CD8-positive, alpha-beta memory T cell (primary cell): Measurements from ENCODE around the gene AP3B2. TPM values are rescaled to one million over a fixed set of nuclear protein-coding genes. Genes with fewer than 3 reads are reported as not detected.

ENCODE experiments used
- CTCF ChIA-PET: fragments of 350-600 bp; sonication (Branson Sonifier 250); formaldehyde crosslinking; loops from one replicate; lab custom pipeline; 2021; ENCODE audit warnings: antibody characterized with exemption; lab: Charles Lee
- POLR2A ChIA-PET: fragments of 350-600 bp; sonication (Branson Sonifier 250); formaldehyde crosslinking; loops from one replicate; lab custom pipeline; 2021; ENCODE audit warnings: antibody characterized with exemption; lab: Charles Lee
- DNase-seq, 5 donors: peaks; one replicate each; pipeline versions ENCODE4 v3.0.0 to v3.0.0-alpha.2; 2020 to 2022; ENCODE audit warnings: mixed read lengths in 1 of 5
- H3K27ac ChIP-seq: one replicate; pipeline ENCODE4 v1.7.0; 2013; ENCODE audit warnings: low read depth, mild to moderate bottlenecking, low read length, moderate library complexity
- H3K27me3 ChIP-seq: 2 replicates; pipeline ENCODE4 v1.7.0; 2013; ENCODE audit warnings: low read length, mild to moderate bottlenecking; ENCODE audit not compliant: insufficient read depth, poor library complexity, severe bottlenecking
- H3K36me3 ChIP-seq: 2 replicates; pipeline ENCODE4 v1.7.0; 2013; ENCODE audit warnings: mild to moderate bottlenecking, low read length, moderate library complexity; ENCODE audit not compliant: insufficient read depth
- H3K4me1 ChIP-seq: 2 replicates; pipeline ENCODE4 v1.7.0; 2013; ENCODE audit warnings: mild to moderate bottlenecking, low read length, moderate library complexity; ENCODE audit not compliant: insufficient read depth
- H3K4me3 ChIP-seq: 2 replicates; pipeline ENCODE4 v1.7.0; 2013; ENCODE audit warnings: mild to moderate bottlenecking, low read length
- H3K9me3 ChIP-seq: 2 replicates; pipeline ENCODE4 v1.7.0; 2013; ENCODE audit warnings: mild to moderate bottlenecking, low read length
- H3K27ac Mint-ChIP-seq, 8 donors: one replicate each; pipeline ENCODE4 v1.8.0; 2020 to 2021; ENCODE audit warnings: mixed read lengths in 8 of 8, mild to moderate bottlenecking in 6 of 8, inconsistent platforms in 3 of 8, moderate library complexity in 3 of 8
- H3K27me3 Mint-ChIP-seq, 2 donors: one replicate each; pipeline ENCODE4 v1.8.0; 2020 to 2021; ENCODE audit warnings: mixed read lengths in 2 of 2, mild to moderate bottlenecking in 1 of 2, moderate library complexity in 1 of 2
- H3K36me3 Mint-ChIP-seq, 3 donors: one replicate each; pipeline ENCODE4 v1.8.0; 2020 to 2021; ENCODE audit warnings: mixed read lengths in 3 of 3, inconsistent platforms in 1 of 3, mild to moderate bottlenecking in 1 of 3
- H3K4me1 Mint-ChIP-seq, 3 donors: one replicate each; pipeline ENCODE4 v1.8.0; 2020 to 2021; ENCODE audit warnings: mixed read lengths in 3 of 3, inconsistent platforms in 1 of 3, mild to moderate bottlenecking in 1 of 3
- H3K4me3 Mint-ChIP-seq, 7 donors: one replicate each; pipeline ENCODE4 v1.8.0; 2020 to 2021; ENCODE audit warnings: mixed read lengths in 7 of 7, mild to moderate bottlenecking in 6 of 7, moderate library complexity in 4 of 7, inconsistent platforms in 2 of 7
- H3K9me3 Mint-ChIP-seq, 5 donors: one replicate each; pipeline ENCODE4 v1.8.0; 2020 to 2022; ENCODE audit warnings: mixed read lengths in 5 of 5, mild to moderate bottlenecking in 3 of 5, moderate library complexity in 2 of 5, inconsistent platforms in 1 of 5
- polyA plus RNA-seq: library from polyadenylated mRNA; unstranded; fragments of 300-500 nt; fragmentation: Illumina TruSeq; gene quantifications from one replicate; pipeline ENCODE4 v1.2.3, GENCODE V29; 2021
- total RNA-seq, 2 experiments: library from RNA; stranded (reverse); gene quantifications; one replicate each; pipeline ENCODE4 v1.2.3, GENCODE V29; 2021

AP3B2 gene
- total and polyA plus RNA-seq, 3 experiments from 2014 or later: 0.16 to 0.61 TPM; not detected in 1

DNA sequence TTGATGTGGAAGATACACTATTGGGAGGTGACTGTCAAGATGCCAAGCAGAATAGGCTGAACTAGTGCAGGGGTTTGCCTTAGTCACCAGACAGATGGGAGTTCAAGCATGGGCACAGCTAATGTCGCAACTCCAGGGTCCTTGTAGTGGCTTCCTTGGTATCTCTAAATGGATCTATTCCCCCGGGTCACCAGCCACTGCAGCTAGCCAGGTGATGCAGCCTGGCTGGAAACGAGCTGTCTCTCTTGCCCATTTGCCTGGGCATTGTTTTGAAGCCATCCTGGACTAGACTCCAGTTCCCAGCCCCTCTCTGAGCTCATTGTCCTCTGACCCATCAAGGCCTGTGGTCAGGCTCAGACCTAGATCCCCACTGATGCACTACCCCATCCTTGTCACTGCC lies 54.1 kb downstream of the AP3B2 start:
- Histone ChIP-seq H3K4me1 (no peaks in the 10 kb centered on the region), H3K36me3 (no peaks in the 10 kb centered on the region), H3K27me3 (no peaks in the 10 kb centered on the region), H3K9me3 (no peaks in the 10 kb centered on the region), H3K27ac (no peak overlapping the region), H3K4me3 (no peak overlapping the region)
- Mint-ChIP-seq H3K27ac (peak overlapping the region in 1 of 8 donors; percentile 78), H3K36me3 (no peaks in the 10 kb centered on the region), H3K4me3 (no peak overlapping the region), H3K27me3 (peaks cover 13 to 42% of the 10 kb centered on the region in 2 donors), H3K4me1 (no peaks in the 10 kb centered on the region), H3K9me3 (peaks cover 0 to 2% (median 0%) of the 10 kb centered on the region in 5 donors)
- DNase-seq: no peak
- ChIA-PET POLR2A (no interaction called here), CTCF (no interaction called here)

GRCh38 chr15:82653483-82654168 lies 56.0 kb downstream of the AP3B2 start:
- H3K27me3 ChIP-seq: no peaks in the 10 kb centered on the region
- no peaks in the 10 kb centered on the region for H3K9me3 ChIP-seq
- CTCF ChIA-PET: no interaction called here
- no peak overlapping the region for H3K27ac ChIP-seq
- H3K36me3 ChIP-seq: no peaks in the 10 kb centered on the region
- no peak overlapping the region for H3K4me3 ChIP-seq
- no peaks in the 10 kb centered on the region for H3K4me1 ChIP-seq
- no peak overlapping the region for H3K27ac Mint-ChIP-seq
- H3K4me3 Mint-ChIP-seq: no peak overlapping the region
- H3K9me3 Mint-ChIP-seq: peaks cover 0 to 2% (median 0%) of the 10 kb centered on the region in 5 donors
- H3K27me3 Mint-ChIP-seq: peaks cover 12 to 40% of the 10 kb centered on the region in 2 donors
- POLR2A ChIA-PET: no interaction called here
- H3K36me3 Mint-ChIP-seq: peaks cover 0 to 5% (median 0%) of the 10 kb centered on the region in 3 donors
- peaks cover 0 to 4% (median 4%) of the 10 kb centered on the region in 3 donors for H3K4me1 Mint-ChIP-seq
- DNase-seq: no peak

DNA sequence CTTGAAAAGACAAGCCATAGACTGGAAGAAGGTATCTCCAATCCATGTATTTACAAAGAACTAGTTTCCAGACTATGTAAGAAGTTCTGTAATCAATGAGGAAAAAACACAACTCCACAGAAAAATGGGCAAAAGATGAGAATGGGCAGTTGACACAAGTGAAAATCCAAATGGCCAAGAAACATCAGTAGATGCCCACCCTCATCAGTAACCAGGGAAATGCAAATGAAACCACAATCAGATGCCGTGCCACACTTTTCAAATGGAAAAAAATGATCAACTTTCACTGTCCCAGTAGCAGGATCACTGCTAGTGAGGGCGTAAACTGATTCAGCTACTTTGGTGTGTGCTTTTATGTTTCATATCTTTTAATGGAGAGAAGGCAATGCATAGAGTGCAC lies 58.0 kb downstream of the AP3B2 start:
- Mint-ChIP-seq H3K4me1 (peaks cover 0 to 9% (median 8%) of the 10 kb centered on the region in 3 donors), H3K27ac (no peak overlapping the region), H3K9me3 (peaks cover 0 to 2% (median 0%) of the 10 kb centered on the region in 5 donors), H3K36me3 (peaks cover 0 to 5% (median 0%) of the 10 kb centered on the region in 3 donors), H3K27me3 (peaks cover 17 to 41% of the 10 kb centered on the region in 2 donors), H3K4me3 (no peak overlapping the region)
- ChIA-PET CTCF (no interaction called here), POLR2A (no interaction called here)
- Histone ChIP-seq H3K36me3 (no peaks in the 10 kb centered on the region), H3K4me1 (peaks cover 5% of the 10 kb centered on the region), H3K27ac (no peak overlapping the region), H3K9me3 (no peaks in the 10 kb centered on the region), H3K27me3 (peaks cover 2% of the 10 kb centered on the region), H3K4me3 (no peak overlapping the region)
- no peak for DNase-seq

DNA sequence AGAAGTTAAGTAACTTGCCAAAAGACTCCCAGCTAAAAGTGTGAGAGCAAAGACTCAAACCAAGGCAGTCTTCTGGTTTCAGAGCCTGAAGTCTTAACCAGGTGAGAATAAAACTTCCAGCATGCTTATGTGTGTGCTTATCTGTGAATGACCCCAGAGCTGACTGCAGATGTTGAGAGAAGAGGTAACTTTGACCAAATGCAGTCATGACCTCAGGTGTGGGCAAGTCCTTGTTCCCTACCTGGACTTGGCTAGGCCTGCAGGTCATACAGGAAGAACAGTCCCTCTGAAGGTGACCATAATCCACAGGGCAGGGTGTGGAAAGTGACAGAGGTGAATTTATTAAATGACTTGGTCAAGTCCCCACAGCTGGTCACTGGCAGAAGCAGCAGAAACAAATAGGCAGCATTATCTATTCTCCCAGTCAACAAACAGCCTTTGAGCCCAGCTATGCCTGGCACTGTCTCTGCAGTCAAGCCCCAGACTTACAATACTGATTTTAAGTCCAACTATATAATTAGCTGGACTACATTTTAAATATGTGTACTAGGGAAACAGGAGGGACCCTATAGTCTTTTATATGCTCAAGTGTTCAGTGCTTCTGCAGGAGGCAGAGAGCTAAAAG lies 59.5 kb downstream of the AP3B2 start:
- H3K4me1 Mint-ChIP-seq: peaks cover 3 to 13% (median 12%) of the 10 kb centered on the region in 3 donors
- no peak overlapping the region for H3K4me3 Mint-ChIP-seq
- no peak for DNase-seq
- CTCF ChIA-PET: interaction anchor here (1.2 kb wide), 1 partner anchor 28 kb away, joined by 3 read pairs; no protein-coding TSS in a partner anchor
- Histone ChIP-seq H3K9me3 (no peaks in the 10 kb centered on the region), H3K4me1 (peaks cover 6% of the 10 kb centered on the region), H3K4me3 (no peak overlapping the region), H3K27ac (no peak overlapping the region), H3K36me3 (no peaks in the 10 kb centered on the region), H3K27me3 (peaks cover 10% of the 10 kb centered on the region)
- peaks cover 0 to 2% (median 0%) of the 10 kb centered on the region in 5 donors for H3K9me3 Mint-ChIP-seq
- peaks cover 22 to 40% of the 10 kb centered on the region in 2 donors for H3K27me3 Mint-ChIP-seq
- POLR2A ChIA-PET: no interaction called here
- peak overlapping the region in 1 of 8 donors; percentile 25 for H3K27ac Mint-ChIP-seq
- H3K36me3 Mint-ChIP-seq: peaks cover 0 to 5% (median 0%) of the 10 kb centered on the region in 3 donors

DNA sequence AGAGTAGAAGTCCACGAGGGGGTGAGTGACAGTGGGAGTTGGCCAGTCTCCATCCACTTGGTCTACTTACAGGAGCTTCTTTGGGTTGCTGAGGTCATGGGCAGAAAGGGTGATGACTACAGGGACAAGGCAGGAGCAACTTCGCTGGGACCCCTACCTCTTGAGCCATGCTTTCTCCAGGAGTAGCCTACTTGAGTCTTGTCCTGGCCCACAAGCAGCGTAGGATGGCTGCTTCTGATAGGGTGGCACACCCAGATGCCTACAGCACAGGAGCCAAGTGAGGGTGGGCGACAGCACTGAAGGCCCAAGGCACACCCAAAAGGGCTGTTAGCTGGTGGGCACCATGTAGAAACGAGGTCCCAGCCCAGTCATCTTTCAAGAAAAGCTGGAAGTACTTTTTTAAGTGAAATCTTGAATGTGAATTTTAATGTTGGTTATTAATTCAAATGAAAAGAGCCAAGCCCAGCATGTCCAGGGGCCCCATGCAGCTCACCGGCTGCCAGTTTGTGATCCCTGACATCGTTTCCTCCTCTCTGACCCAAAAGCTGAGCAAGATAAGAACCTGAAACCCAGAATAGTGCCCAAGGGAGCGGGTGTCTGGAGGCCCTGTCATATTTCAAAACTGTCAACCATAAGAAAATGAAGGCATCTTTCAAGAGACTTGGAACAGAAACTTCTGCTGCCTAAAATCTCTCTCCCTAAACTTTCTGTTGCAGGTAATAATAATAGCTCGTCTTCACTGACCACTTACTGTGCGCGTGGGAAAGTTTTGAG lies 60.3 kb downstream of the AP3B2 start:
- peak overlapping the region in 6 of 7 donors; percentile 1 to 84 (median 74) for H3K4me3 Mint-ChIP-seq
- no peak for DNase-seq
- H3K4me1 Mint-ChIP-seq: peaks cover 3 to 13% (median 12%) of the 10 kb centered on the region in 3 donors
- H3K4me1 ChIP-seq: peaks cover 6% of the 10 kb centered on the region
- no peak overlapping the region for H3K4me3 ChIP-seq
- H3K36me3 ChIP-seq: no peaks in the 10 kb centered on the region
- ChIA-PET POLR2A (no interaction called here), CTCF (interaction anchor here (1.2 kb wide), 1 partner anchor 27 kb away, joined by 3 read pairs; no protein-coding TSS in a partner anchor)
- no peak overlapping the region for H3K27ac ChIP-seq
- peaks cover 0 to 5% (median 0%) of the 10 kb centered on the region in 3 donors for H3K36me3 Mint-ChIP-seq
- H3K27me3 Mint-ChIP-seq: peaks cover 28 to 47% of the 10 kb centered on the region in 2 donors
- peaks cover 0 to 2% (median 0%) of the 10 kb centered on the region in 5 donors for H3K9me3 Mint-ChIP-seq
- peak overlapping the region in 1 of 8 donors; percentile 25 for H3K27ac Mint-ChIP-seq
- H3K9me3 ChIP-seq: no peaks in the 10 kb centered on the region
- H3K27me3 ChIP-seq: peaks cover 10% of the 10 kb centered on the region

- no peak overlapping the region for H3K27ac ChIP-seq
- CTCF ChIA-PET: interaction anchor here (1.4 kb wide), 1 partner anchor 161 kb away, joined by 4 read pairs; the partner anchor contains the start of gene WHAMM
- Mint-ChIP-seq H3K27me3 (peaks cover 32 to 49% of the 10 kb centered on the region in 2 donors), H3K9me3 (peaks cover 0 to 2% (median 0%) of the 10 kb centered on the region in 5 donors), H3K27ac (peak overlapping the region in 2 of 8 donors; percentile 10 to 45), H3K4me1 (peaks cover 3 to 13% (median 12%) of the 10 kb centered on the region in 3 donors), H3K36me3 (peaks cover 0 to 5% (median 0%) of the 10 kb centered on the region in 3 donors), H3K4me3 (peak overlapping the region; percentile 52 to 88 (median 76))
- H3K9me3 ChIP-seq: no peaks in the 10 kb centered on the region
- peaks cover 10% of the 10 kb centered on the region for H3K27me3 ChIP-seq
- H3K4me1 ChIP-seq: peaks cover 6% of the 10 kb centered on the region
- POLR2A ChIA-PET: interaction anchor here (1.5 kb wide), 1 partner anchor 162 kb away, joined by 5 read pairs; no protein-coding TSS in a partner anchor
- peak overlapping the region; percentile 12 for H3K4me3 ChIP-seq
- no peaks in the 10 kb centered on the region for H3K36me3 ChIP-seq
- no peak for DNase-seq
Measured at GRCh38 chr15:82648257-82649103, 61.2 kb downstream of the AP3B2 start.

DNA sequence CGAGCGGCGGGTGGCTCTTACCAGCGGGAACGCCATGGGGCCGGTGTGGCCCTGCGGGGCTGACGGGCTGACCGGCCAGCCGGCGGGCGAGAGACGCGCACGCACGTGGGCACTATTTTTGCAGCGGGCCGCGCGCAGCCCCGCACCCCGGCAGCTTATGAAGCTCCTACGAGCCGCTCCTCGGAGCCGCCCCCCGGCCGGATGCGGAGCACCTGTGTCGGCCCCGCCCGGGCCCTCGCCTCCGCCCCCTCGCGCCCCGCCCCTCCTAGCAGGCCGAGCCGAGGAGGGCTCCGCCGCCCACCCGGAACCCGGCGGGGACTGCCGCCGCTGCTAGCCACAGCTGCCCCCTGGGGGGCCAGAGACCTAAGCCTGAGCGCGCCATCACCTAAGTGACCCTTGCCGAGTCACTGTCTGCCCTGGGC lies 61.8 kb downstream of the AP3B2 start:
- no peak overlapping the region for H3K27ac Mint-ChIP-seq
- Histone ChIP-seq H3K36me3 (no peaks in the 10 kb centered on the region), H3K9me3 (no peaks in the 10 kb centered on the region), H3K27ac (no peak overlapping the region), H3K27me3 (peaks cover 10% of the 10 kb centered on the region), H3K4me1 (peaks cover 6% of the 10 kb centered on the region), H3K4me3 (peak overlapping the region; percentile 12)
- H3K4me1 Mint-ChIP-seq: peaks cover 3 to 13% (median 12%) of the 10 kb centered on the region in 3 donors
- peak overlapping the region; percentile 41 to 88 (median 76) for H3K4me3 Mint-ChIP-seq
- peak; percentile 13 to 66 (median 37) for DNase-seq
- POLR2A ChIA-PET: interaction anchor here (1.5 kb wide), 1 partner anchor 163 kb away, joined by 5 read pairs; no protein-coding TSS in a partner anchor
- peaks cover 33 to 47% of the 10 kb centered on the region in 2 donors for H3K27me3 Mint-ChIP-seq
- H3K36me3 Mint-ChIP-seq: peaks cover 0 to 5% (median 0%) of the 10 kb centered on the region in 3 donors
- CTCF ChIA-PET: interaction anchor here (0.8 to 1.4 kb wide), 2 partner anchors 29 to 161 kb away, joined by 3 to 4 read pairs; partner anchors contain the start of gene WHAMM
- H3K9me3 Mint-ChIP-seq: peaks cover 0 to 2% (median 0%) of the 10 kb centered on the region in 5 donors
